HG03469 (cell line): ENCODE measurements around the gene ING2.
"Not testable (repeated sequence)": the region's sequence is repeated elsewhere in the genome, so short reads cannot be mapped to it uniquely, and the experiment has no call there.

Experiments used
- ATAC-seq: cut with Tn5 transposase; IDR thresholded peaks from one replicate; pipeline ENCODE4 v1.9.1; 2021; ENCODE audit warnings: mild to moderate bottlenecking, moderate library complexity, moderate number of reproducible peaks; ENCODE audit not compliant: unreplicated experiment

The ING2 gene, protein sequence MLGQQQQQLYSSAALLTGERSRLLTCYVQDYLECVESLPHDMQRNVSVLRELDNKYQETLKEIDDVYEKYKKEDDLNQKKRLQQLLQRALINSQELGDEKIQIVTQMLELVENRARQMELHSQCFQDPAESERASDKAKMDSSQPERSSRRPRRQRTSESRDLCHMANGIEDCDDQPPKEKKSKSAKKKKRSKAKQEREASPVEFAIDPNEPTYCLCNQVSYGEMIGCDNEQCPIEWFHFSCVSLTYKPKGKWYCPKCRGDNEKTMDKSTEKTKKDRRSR

DNA sequence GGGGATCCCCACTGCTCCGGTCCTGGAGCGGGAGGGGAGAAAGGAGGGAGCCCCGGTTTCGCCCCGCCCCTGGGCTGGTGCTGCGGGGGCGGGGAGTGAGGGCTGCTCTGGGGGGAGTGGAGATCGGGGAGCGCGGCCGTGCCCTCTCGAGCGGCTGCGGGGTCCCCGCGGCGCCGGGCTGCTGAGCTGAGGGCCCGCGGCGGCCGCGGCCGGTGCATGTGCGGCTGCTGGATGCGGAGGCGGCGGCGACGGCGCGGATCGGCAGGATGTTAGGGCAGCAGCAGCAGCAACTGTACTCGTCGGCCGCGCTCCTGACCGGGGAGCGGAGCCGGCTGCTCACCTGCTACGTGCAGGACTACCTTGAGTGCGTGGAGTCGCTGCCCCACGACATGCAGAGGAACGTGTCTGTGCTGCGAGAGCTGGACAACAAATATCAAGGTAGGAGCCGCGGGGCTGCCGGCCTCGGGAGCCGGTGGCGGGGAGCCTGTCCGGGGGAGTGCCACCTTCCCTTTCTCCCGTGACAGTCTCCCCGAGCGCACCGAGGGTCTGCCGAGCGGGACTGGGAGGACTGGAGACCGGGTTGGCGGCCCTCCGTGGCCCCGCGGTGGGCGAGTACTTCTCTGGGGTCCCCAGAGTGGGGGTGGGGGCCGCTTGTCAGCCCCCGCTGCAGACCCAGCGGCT, at the start of gene ING2:
Gene ING2 (plus strand): TSS at position 129 of the 681 bp plus-strand sequence. CDS start 138 bp downstream, at position 267.
- peak; percentile 13 for ATAC-seq

GRCh38 chr4:183455431-183456195, 49.2 kb upstream of the ING2 start:
- no peak for ATAC-seq

GRCh38 chr4:183458005-183458404, 46.9 kb upstream of the ING2 start:
- ATAC-seq: no peak

GRCh38 chr4:183463903-183464619, 40.8 kb upstream of the ING2 start:
- ATAC-seq: not testable (repeated sequence)

DNA sequence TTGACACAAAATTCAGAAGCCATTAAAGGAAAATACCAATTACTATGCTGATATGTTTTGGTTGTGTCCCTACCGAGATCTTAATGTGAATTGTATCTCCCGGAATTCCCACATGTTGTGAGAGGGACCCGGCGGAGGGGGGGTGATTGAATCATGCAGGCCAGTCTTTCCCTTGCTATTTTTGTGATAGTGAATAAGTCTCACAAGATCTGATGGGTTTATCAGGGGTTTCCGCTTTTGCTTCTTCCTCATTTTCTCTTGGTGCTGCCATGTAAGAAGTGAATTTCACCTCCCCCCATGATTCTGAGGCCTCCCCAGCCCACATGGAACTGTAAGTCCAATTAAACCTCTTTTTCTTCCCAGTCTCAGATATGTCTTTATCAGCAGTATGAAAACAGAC, 39.0 kb upstream of the ING2 start:
- ATAC-seq: not testable (repeated sequence)

- ATAC-seq: no peak
Observed at GRCh38 chr4:183467246-183467645, 37.6 kb upstream of the ING2 start.

DNA sequence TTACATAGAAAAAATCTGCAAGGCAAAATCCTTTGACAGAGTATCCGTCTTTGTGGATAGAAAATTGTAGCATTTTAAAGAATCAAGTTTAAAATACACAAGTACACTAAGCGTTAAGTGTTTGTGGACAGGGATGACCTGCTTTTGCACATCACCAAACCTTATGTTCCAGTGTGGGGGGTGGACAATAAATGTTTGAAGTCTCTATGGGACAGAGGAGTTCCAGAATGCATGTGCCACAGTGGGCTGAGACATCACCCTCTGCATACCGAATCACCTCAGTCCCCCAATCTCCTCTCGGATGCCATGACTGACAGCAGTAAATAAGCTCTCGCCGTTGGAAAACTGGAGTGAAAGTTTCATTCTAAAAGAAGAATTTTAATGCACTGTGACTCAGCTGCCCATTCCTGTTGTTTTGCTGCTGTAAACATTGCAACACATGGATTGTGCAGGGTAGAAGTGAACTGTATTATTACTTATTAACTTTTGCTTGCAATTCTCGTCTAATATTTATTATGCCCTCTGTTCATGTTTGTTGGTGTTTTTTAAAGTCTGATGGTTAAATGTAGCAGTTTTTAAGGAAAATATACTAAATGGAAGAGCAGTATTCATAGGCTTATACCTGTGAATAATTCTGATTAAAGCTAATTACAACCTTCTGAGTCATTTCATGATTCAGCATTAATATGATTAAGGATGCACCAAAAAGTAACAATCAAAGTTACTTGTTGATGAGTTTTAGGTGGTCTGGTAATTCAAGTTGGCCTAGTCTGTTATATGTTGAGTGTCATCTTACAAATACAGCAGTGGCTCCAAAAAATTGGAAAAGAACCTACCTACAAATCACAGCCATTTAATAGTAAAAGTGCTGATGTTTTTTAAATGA, 36.4 kb upstream of the ING2 start:
- no peak for ATAC-seq

DNA sequence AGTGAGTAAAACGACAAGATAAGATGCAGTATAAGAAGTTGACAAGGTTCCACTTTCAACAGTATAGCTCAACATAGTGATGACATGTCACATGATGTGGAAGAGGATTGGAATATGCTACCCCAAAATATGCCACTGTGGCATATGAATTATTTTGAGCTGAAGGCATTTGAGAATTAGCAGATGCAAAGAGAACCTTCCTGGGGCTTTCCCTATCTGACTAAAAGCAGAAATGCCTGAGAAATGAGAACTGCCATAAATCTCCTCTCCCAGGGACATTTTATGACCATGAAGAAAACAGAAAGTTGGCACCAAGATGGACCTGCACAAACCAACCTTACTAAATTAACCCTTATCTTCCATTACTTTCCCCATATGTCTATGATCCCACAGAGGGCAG, 35.6 kb upstream of the ING2 start:
- no peak for ATAC-seq

- no peak for ATAC-seq
Observed at GRCh38 chr4:183469936-183470335, 34.9 kb upstream of the ING2 start.

DNA sequence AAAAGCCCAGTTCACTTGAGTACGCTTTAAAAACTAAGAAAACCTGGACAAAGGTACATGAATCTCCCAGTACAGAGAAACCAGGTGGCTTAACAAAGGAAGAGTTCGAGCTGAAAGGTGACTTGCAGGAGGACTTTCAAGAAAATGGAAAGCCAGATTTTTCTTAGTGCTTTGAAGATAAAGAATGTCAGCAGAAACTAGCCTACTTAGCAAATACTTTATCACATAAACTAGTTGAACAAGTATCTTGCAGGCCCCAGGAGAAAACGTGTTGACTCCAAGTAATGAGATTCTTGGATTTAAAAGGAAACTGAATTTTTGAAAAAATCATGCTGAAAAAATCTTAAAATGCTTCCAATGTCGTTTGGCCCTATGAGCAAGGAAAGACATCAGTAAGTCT, 34.0 kb upstream of the ING2 start:
- ATAC-seq: no peak

DNA sequence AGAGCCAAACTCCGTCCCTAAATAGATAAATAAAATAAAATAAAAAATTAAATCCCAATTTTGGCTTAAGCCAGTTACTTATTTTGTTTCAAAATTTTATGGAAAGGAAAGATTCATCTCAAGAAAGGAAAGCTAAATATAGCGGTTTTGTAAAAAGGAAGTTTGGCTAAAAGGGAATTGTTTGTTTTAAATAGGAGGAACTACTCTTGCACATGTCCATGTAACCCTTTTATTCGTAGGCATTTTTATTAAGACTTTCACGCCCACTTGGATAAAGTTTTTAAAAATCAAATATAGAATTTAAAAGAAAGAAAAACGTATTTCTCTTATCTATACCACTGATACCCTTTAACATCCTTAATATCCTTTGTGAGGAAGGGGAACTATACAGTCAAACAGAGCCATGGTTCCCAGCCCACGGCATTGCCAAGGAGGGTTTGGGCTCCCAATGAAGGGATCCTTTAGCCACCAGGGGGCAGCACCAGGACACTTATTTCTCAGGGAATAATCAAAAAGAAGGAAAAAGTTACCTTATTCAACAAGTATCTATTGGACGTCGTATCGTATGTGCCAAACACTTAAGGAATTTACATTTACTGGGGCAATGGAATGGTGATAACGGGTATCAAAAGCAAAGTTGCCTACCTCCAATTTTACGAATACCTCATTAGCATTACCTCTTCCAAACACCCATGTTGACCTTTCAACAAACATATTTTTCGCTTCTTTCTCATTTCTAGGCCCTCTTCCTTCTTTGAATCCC, 32.7 kb upstream of the ING2 start:
- ATAC-seq: peak; percentile 50

GRCh38 chr4:183478123-183478522, 26.7 kb upstream of the ING2 start:
- no peak for ATAC-seq

GRCh38 chr4:183478926-183479325, 25.9 kb upstream of the ING2 start:
- no peak for ATAC-seq

- ATAC-seq: not testable (repeated sequence)
Observed at GRCh38 chr4:183482515-183483095, 22.3 kb upstream of the ING2 start.

GRCh38 chr4:183483997-183484396, 20.9 kb upstream of the ING2 start:
- no peak for ATAC-seq

DNA sequence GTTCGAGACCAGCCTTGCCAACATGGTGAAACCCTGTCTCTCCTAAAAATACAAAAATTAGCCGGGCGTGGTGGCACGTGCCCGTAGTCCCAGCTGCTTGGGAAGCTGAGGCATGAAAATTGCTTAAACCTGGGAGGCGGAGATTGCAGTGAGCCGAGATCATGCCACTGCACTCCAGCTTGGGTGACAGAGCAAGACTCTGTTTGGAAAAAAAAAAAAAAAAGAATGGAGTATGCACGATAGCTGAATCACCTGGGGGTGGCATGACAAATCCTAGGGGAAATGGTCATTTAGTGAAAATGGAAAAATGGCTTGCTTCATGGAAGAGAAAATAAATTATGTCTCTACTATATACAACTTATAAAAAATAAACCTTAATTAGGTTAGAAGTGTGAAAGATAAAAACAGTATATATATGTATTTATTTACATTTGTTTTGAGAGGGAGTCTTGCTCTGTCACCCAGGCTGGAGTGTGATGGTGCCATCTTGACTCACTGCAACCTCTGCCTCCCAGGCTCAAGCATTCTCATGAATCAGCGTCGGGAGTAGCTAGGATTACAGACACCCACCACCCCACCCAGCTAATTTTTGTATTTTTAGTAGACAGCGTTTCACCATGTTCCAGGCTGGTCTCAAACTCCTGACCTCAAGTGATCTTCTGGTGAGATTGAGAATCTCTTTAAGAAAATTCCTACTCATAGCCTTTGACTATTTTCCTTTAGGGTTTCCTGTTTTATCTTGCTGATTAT, 19.3 kb upstream of the ING2 start:
- ATAC-seq: no peak

GRCh38 chr4:183492791-183493222, 12.1 kb upstream of the ING2 start:
- ATAC-seq: no peak

- no peak for ATAC-seq
Observed at GRCh38 chr4:183493246-183493645, 11.6 kb upstream of the ING2 start.
